Measurements from ENCODE around the gene ENPP1. TPM values are rescaled to one million over a fixed set of nuclear protein-coding genes. Genes with fewer than 3 reads are reported as not detected.
A peak's percentile ranks its signal among the peaks of the same experiment; 100 is the strongest.

ENPP1 gene
- polyA plus RNA-seq (ENCODE audit: insufficient read length in 10 of 10), result 10 to 100 TPM; 10.7 to 22.5 (median 15.7) TPM
- long read RNA-seq, donor 1, result 0 reads
- long read RNA-seq, donor 2, result 0 reads
- long read RNA-seq, donor 3, result 0 reads
- long read RNA-seq, donor 4, result 0 reads
- long read RNA-seq, donor 5, partial matches to known transcripts, result 5 of 5 reads
- long read RNA-seq, donor 5, other reads (novel, unspliced or antisense), result 0 of 5 reads
- long read RNA-seq, donor 6, full-length matches to known transcripts, result 2 of 2 reads
- long read RNA-seq, donor 6, partial matches to known transcripts, result 0 of 2 reads
- long read RNA-seq, donor 6, other reads (novel, unspliced or antisense), result 0 of 2 reads
- long read RNA-seq, donor 7, result 0 reads
- long read RNA-seq, donor 8, result 0 reads
- long read RNA-seq, donor 9, result 0 reads

DNA sequence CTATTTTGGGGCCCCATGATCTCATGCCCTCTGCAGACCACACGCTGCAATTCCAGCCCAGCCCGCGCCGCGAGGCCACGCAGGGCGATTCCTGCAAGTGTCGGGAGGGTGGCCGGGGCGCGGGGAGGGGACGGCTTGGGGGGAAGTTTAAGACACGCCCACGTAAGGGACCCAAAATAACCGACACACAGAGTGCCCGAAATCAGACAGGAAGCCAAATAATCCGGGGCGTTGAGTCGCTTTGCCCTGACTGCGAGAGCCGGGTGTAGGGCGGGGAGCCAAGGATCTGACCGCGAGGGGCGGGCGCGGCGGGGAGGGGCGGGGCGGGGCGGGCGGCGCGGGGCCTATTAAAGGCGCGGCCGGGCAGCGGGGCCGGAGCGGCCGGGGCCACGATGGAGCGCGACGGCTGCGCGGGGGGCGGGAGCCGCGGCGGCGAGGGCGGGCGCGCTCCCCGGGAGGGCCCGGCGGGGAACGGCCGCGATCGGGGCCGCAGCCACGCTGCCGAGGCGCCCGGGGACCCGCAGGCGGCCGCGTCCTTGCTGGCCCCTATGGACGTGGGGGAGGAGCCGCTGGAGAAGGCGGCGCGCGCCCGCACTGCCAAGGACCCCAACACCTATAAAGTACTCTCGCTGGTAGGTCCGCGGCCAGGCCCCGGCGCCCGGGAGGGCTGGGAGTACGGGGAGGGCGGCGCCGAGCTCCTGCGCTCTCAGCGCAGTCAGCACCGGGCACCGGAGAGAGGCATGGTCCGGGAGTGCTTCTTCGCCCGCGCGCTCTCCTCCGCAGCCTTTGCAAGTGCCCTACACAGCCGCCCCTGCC, at the start of gene ENPP1:
Gene ENPP1, plus strand, starts transcription at position 377 of the 816 bp plus-strand sequence. Its CDS starts 16 bp downstream, at position 393.
- DNase-seq, result peak; percentile 65 to 92 (median 85)

GRCh38 chr6:131758920-131759319, 48.9 kb upstream of the ENPP1 start:
- DNase-seq, result peak in 2 of 3 donors; percentile 76 to 79

GRCh38 chr6:131761060-131761761, 46.6 kb upstream of the ENPP1 start:
- DNase-seq, result peak in 2 of 3 donors; percentile 39 to 46

- no peak for DNase-seq
These were observed 46.1 kb upstream of the ENPP1 start for GRCh38 chr6:131761762-131762067.

DNA sequence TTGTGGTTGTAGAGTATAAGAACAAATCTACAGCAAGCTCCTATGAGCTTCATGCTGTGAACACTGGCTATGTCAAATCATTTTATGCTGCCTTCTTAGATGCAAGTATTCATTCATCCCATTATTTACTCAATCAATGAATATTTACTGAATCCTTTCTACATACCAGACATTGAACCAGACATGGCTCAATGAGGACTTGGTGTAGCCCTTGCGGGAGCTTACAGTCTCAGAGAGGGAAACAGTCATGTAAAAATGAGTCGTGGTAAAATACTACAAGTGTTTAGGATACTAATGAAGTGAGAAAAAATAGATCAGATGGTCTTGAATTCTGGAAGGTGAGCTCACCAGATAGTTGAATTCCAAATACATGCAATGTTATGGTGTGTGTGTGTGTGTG, 44.8 kb upstream of the ENPP1 start:
- DNase-seq, result no peak

DNA sequence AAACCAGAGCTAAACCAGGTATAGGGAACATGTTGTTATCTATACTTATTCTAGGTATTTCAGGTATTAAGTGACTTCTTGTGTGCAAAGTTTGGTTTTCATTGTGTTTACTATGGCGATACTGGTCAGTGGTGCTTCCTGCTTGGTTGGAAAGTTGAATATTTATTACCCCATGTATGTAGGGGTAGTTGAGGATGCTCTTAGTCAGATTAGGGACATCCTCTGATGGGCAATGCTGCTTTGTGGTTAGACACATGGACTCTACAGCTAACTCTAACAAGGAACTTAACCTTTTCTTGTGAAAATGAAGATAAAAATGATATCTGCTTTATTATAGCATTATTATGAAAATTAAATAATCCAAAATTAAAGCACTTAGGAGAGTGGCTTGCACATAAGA, 44.1 kb upstream of the ENPP1 start:
- no peak for DNase-seq

- no peak for DNase-seq
These were observed 43.5 kb upstream of the ENPP1 start for GRCh38 chr6:131764350-131764749.

- peak in 2 of 3 donors; percentile 63 to 80 for DNase-seq
These were observed 42.6 kb upstream of the ENPP1 start for GRCh38 chr6:131765081-131765803.

GRCh38 chr6:131765804-131766135, 42.0 kb upstream of the ENPP1 start:
- no peak for DNase-seq

DNA sequence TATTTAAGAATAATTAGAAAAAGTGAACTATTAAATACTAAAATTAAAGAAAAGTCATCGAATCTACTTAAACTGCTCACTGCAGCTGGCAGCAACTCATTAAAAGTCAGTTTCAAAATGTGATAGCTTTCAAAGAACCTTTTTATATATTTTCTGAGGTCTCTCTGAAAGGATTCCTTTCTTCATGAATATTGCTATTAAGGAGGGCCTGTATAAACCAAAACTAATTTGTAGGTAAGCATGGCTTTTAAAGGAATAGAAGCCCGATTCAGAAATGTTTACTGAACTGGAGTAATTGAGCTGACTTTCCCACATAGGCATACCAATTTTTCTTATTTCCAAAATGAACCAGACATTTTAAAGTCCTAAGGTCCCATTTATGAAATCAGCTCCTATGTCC, 41.2 kb upstream of the ENPP1 start:
- DNase-seq, result no peak

- DNase-seq, result no peak
These were observed 38.9 kb upstream of the ENPP1 start for GRCh38 chr6:131768964-131769363.

DNA sequence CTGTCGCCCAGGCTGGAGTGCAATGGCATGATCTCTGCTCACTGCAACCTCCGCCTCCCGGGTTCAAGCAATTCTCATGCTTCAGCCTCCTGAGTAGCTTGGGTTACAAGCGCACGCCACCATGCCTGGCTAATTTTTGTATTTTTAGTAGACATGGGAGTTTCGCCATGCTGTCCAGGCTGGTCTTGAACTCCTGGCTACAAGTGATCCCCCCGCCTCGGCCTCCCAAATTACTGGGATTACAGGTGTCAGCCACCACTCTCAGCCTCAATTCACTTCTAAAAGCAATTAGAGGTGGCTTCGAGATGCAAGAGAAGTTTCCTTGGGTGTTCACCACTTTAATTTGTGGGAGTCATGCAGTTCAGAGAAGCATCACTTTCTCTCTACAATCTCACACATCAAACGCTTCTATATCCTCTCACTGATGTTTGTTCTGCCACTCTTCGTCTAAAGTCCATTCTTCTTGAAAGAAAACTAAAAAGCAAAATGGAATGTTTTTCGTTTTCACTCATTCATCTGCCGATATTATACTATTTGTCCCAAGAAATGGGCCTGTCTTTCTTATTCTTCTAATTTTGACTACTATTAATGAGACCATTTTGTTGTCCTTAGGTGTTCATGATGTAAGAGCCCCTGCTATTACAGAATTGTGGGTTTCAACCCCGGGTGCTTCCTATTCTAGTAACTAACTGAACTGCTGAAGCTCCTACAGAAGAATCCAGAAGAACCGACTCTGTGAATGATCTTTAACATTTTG, 38.3 kb upstream of the ENPP1 start:
- DNase-seq, result no peak

GRCh38 chr6:131770776-131771175, 37.0 kb upstream of the ENPP1 start:
- DNase-seq, result peak in 1 of 3 donors; percentile 17

DNA sequence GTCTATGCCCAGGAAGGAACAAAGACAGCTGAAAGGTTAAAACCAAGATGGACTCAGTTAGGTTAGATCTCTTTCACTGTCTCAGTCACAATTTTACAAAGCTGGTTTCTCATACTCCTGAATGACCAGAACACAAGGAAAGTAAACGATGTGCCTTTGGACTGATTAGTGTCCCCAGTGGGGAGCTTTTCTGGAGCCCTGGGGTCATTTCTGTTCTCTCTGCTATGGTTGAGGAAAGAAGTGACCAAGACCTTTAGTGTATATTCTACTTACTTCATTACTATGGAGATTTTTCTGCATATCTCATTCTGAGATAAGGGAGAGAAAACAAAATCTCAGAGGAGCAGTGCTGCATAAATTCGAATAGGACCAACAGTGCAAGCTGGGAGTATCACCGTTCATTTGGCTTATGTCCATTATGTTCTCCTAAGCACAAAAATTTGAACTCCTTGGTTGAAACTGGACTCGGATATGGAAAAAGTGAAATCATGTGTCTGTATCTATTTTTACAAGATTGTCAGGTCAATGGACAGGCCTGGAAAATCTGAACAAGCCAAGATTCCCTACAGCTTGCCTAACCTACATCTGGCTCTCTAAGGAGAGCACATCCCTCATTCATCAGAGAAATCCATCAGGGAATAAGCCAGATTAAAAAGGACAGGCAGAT, 34.4 kb upstream of the ENPP1 start:
- peak; percentile 72 to 94 (median 87) for DNase-seq

DNA sequence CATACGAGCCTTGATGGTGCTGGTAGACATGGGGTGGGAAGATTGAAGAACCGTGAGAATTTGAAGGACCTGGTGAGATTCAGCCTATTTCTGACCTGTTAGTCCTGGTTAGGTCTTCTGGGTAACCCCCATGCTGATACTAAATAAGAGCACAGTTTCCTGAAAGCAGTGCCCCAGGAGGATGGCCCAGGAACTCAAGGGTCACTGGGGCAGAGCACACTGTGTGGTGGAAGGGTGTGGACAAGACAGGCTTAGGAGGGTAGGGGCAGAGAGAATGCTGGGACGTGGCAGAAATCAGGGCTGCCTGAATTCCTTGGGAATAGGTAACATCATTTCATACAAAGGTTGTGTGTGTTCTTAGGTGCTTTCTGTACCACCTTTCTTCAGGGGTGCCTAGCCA, 31.9 kb upstream of the ENPP1 start:
- no peak for DNase-seq

DNA sequence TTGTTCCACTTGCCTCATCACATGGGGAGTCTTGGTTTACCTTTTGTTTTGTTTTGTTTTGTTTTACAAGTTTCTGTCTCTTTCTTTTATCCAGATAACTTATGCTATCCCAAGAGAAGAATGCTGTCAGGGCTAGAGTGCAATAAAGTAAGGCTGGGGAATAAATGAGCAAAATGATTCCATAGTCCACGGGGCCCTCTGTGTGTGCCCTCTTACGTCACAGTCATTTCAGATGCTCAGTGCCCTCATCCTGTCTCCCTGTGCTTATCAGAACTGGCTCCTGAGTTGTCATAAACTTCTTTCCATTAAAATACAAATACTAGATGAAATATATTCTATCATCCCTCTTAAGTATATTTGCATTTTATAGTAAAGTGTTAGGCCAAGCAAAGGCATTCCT, 30.8 kb upstream of the ENPP1 start:
- no peak for DNase-seq

GRCh38 chr6:131778169-131778568, 29.7 kb upstream of the ENPP1 start:
- DNase-seq, result peak in 2 of 3 donors; percentile 75 to 85

DNA sequence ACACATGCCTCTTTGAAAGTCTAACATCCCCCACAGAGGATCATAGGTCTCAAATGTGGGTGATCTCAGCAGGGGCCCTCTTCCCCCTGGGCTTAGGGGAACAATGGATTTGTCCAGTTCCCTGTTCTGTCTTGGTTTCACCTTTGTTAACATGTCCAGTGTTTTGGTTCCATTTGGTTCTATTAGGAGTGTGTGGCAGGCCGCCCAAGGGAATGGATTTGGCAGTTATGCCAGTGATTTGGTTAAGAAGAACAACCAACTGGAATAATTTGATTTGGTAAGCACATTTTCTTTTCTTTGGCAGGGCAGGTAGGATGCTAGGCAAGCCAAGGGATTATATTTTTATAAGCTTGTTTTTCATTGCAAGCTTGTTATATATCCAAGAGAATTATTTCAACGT, 28.5 kb upstream of the ENPP1 start:
- peak in 1 of 3 donors; percentile 47 for DNase-seq

DNA sequence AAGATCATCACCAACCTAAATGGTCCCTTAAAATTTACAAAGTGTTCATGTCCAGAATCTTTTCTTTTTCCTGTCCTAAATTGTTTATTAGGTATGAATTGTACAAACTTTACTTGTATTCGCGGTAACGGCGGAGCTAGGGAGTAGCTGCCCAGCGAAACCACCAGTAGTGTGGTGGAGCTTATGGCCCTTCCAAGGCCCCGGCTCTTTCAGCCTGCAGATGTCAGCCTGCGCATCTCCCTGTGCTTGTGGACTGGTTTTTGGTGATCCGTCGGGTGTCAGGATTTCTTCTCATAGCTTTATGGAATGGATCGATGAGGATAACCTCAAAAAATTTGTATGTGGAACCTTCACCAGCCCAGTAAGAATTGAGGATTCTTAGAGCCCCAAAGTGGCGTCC, 27.2 kb upstream of the ENPP1 start:
- no peak for DNase-seq

DNA sequence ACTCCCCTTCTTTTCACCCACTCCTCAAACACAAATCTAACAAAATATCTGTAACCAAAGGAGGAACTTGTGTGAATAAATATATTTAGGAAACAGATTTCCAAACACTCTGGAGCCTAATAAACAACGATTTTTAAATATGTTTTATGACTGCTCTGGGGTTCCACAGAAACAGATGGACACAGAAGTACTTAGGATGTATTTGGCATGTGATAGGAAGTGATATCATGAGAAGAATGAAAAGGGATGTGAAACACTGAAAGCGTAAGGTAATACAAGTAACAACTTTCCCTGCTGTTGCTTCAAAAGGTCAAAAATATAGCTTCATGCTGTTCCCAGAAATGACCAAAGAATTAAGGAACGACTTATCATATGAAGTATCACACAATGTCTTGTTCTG, 26.1 kb upstream of the ENPP1 start:
- peak in 1 of 3 donors; percentile 86 for DNase-seq

GRCh38 chr6:131782764-131783163, 25.1 kb upstream of the ENPP1 start:
- DNase-seq, result no peak
